ENCODE measurements around the gene TRANK1.
"Not testable (repeated sequence)": the region's sequence is repeated elsewhere in the genome, so short reads cannot be mapped to it uniquely, and the experiment has no call there.

- TF ChIP-seq POLR2A, POLR2AphosphoS5 (IDR thresholded peaks at IDR 0.05): not testable (repeated sequence)
Measured at GRCh38 chr3:36879842-36880241, 65.0 kb downstream of the TRANK1 start.
